CD14-positive monocyte (primary cell): ENCODE data around the gene IKZF3. TPM values are rescaled to one million over a fixed set of nuclear protein-coding genes. Genes with fewer than 3 reads are reported as not detected.

Source experiments
- DNase-seq, 3 donors: peaks; one replicate each; pipeline ENCODE4 v3.0.0-alpha.2; 2011 to 2022
- H2AFZ ChIP-seq: 2 replicates; pipeline ENCODE4 v1.6.0; 2012; ENCODE audit warnings: mild to moderate bottlenecking, low read depth, low read length, inconsistent platforms; ENCODE audit not compliant: insufficient read depth, poor library complexity, severe bottlenecking
- H3K27ac ChIP-seq, 2 donors: 1 replicate in 1 of 2; 2 replicates in 1 of 2; pipeline ENCODE4 v1.5.1; 2012 to 2013; ENCODE audit warnings: low read length in 2 of 2, control low read depth in 1 of 2, inconsistent platforms in 1 of 2, low read depth in 1 of 2, mild to moderate bottlenecking in 1 of 2
- H3K27me3 ChIP-seq, 2 donors: one replicate each; pipeline versions ENCODE4 v1.6.0 to v1.6.1; 2011 to 2013; ENCODE audit warnings: low read length in 2 of 2; ENCODE audit not compliant: control insufficient read depth in 2 of 2, insufficient read depth in 2 of 2
- H3K36me3 ChIP-seq, 2 donors: replicated peaks in 1 of 2; 1 replicate in 1 of 2; 2 replicates in 1 of 2; pipeline versions ENCODE4 v1.5.1 to v1.6.1; 2012 to 2013; ENCODE audit warnings: low read length in 2 of 2, control low read depth in 1 of 2, inconsistent platforms in 1 of 2, mild to moderate bottlenecking in 1 of 2; ENCODE audit not compliant: insufficient read depth in 2 of 2, control insufficient read depth in 1 of 2
- H3K4me1 ChIP-seq, 2 donors: 1 replicate in 1 of 2; 2 replicates in 1 of 2; pipeline versions ENCODE4 v1.5.1 to v1.6.1; 2012 to 2013; ENCODE audit warnings: low read length in 2 of 2, control low read depth in 1 of 2, inconsistent platforms in 1 of 2, mild to moderate bottlenecking in 1 of 2, moderate library complexity in 1 of 2; ENCODE audit not compliant: insufficient read depth in 2 of 2, control insufficient read depth in 1 of 2
- H3K4me2 ChIP-seq: replicated peaks from 2 replicates; pipeline ENCODE3; 2012; ENCODE audit warnings: low read length, moderate library complexity, mild to moderate bottlenecking; ENCODE audit not compliant: poor library complexity, severe bottlenecking; ENCODE audit errors: extremely low read depth
- H3K4me3 ChIP-seq, 3 experiments: fragments of 200-600 bp in 1 of 3; sonication (generic) in 1 of 3; replicated peaks in 1 of 3; 1 replicate in 2 of 3; 2 replicates in 1 of 3; pipeline ENCODE4 v1.5.1; 2011 to 2013; ENCODE audit warnings: low read length in 3 of 3, mild to moderate bottlenecking in 3 of 3, control low read depth in 2 of 3, low read depth in 2 of 3, inconsistent platforms in 1 of 3, moderate library complexity in 1 of 3
- H3K79me2 ChIP-seq: 2 replicates; pipeline ENCODE4 v1.6.0; 2012; ENCODE audit warnings: mild to moderate bottlenecking, control low read depth, inconsistent platforms, low read length, moderate library complexity; ENCODE audit not compliant: insufficient read depth
- H3K9ac ChIP-seq: 2 replicates; pipeline ENCODE4 v1.6.0; 2017; ENCODE audit warnings: low read length, mild to moderate bottlenecking; ENCODE audit not compliant: insufficient read depth, poor library complexity, severe bottlenecking
- H3K9me3 ChIP-seq, 2 donors: replicated peaks in 1 of 2; 1 replicate in 1 of 2; 2 replicates in 1 of 2; pipeline versions ENCODE4 v1.5.1 to v1.6.1; 2012 to 2013; ENCODE audit warnings: low read length in 2 of 2, control low read depth in 1 of 2; ENCODE audit not compliant: control insufficient read depth in 1 of 2, insufficient read depth in 1 of 2
- H4K20me1 ChIP-seq: 2 replicates; pipeline ENCODE4 v1.6.0; 2012; ENCODE audit warnings: mild to moderate bottlenecking, low read length, control low read depth, moderate library complexity; ENCODE audit not compliant: insufficient read depth
- H3K27ac Mint-ChIP-seq, 7 donors: one replicate each; pipeline ENCODE4 v1.8.0; 2020; ENCODE audit warnings: mild to moderate bottlenecking in 7 of 7, mixed read lengths in 7 of 7, moderate library complexity in 6 of 7, inconsistent platforms in 2 of 7
- H3K27me3 Mint-ChIP-seq, 3 donors: one replicate each; pipeline ENCODE4 v1.8.0; 2021 to 2022; ENCODE audit warnings: low read depth in 3 of 3, mild to moderate bottlenecking in 3 of 3, mixed read lengths in 3 of 3, moderate library complexity in 3 of 3, inconsistent platforms in 1 of 3
- H3K36me3 Mint-ChIP-seq, 2 donors: one replicate each; pipeline ENCODE4 v1.8.0; 2020; ENCODE audit warnings: mixed read lengths in 2 of 2, inconsistent platforms in 1 of 2, mild to moderate bottlenecking in 1 of 2
- H3K4me1 Mint-ChIP-seq: one replicate; pipeline ENCODE4 v1.8.0; 2020; ENCODE audit warnings: mild to moderate bottlenecking, mixed read lengths
- H3K4me3 Mint-ChIP-seq, 2 donors: one replicate each; pipeline ENCODE4 v1.8.0; 2020; ENCODE audit warnings: mild to moderate bottlenecking in 2 of 2, mixed read lengths in 2 of 2, moderate library complexity in 1 of 2
- H3K9me3 Mint-ChIP-seq, 7 donors: one replicate each; pipeline ENCODE4 v1.8.0; 2020 to 2022; ENCODE audit warnings: mixed read lengths in 7 of 7, mild to moderate bottlenecking in 6 of 7, moderate library complexity in 6 of 7, inconsistent platforms in 2 of 7
- WGBS: methylation state at CpG from one replicate; pipeline ENCODE4 v1.1.5; 2013; ENCODE audit warnings: missing lambda C conversion rate; ENCODE audit not compliant: insufficient coverage; 5-methylcytosine and 5-hydroxymethylcytosine counted together
- intact Hi-C, 2 donors: fragments of 100-400 bp; cut with micrococcal nuclease; formaldehyde crosslinking; loops; one replicate each; pipeline versions ENCODE4 v1.15.0 to v1.15.1; 2023
- polyA plus RNA-seq, 3 donors: library from polyadenylated mRNA; depleted of rRNA in 1 of 3; unstranded in 2 of 3; stranded (reverse) in 1 of 3; fragments of 300-500 nt in 2 of 3; fragments of >200 nt in 1 of 3; fragmentation: Illumina TruSeq in 2 of 3; gene quantifications; 1 replicate in 2 of 3; 2 replicates in 1 of 3; pipeline ENCODE4 v1.2.3, GENCODE V29; 2012 to 2021
- TF ChIP-seq, protein P1 (sequence below): fragments of 200-600 bp; IDR thresholded peaks from one replicate; pipeline ENCODE4 v1.8.0; 2022; ENCODE audit warnings: antibody characterized with exemption, mild to moderate bottlenecking

IKZF3 gene
- polyA plus RNA-seq, 3 donors = 0.05 to 0.15 (median 0.05) TPM

DNA sequence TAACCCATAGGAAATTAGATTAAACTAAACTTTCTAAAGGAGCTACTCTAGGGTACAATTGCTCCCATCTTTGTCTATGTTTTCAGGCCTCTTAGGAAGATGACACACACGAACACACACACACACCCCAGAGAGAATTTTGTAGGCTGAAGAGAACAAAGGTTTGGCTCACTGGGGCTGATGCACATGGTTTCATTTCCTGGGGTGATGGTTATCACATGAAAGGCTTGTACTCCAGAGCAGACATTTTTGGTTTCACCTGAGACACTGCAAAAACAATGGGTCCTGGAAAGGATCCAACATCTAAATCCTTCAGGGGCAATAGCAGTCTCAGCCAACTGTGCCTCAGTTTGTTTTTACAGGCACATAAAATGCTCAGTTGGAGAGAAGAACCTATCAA lies 63.6 kb downstream of the IKZF3 start:
- H3K9me3 ChIP-seq = no peaks in the 10 kb centered on the region
- no peak overlapping the region for H2AFZ ChIP-seq
- intact Hi-C loops = no loop called here
- no peak overlapping the region for H3K4me2 ChIP-seq
- peaks cover 14 to 16% of the 10 kb centered on the region in 2 donors for H3K27me3 ChIP-seq
- H3K27me3 Mint-ChIP-seq = peaks cover 17 to 39% (median 28%) of the 10 kb centered on the region in 3 donors
- TF ChIP-seq, protein P1, sequence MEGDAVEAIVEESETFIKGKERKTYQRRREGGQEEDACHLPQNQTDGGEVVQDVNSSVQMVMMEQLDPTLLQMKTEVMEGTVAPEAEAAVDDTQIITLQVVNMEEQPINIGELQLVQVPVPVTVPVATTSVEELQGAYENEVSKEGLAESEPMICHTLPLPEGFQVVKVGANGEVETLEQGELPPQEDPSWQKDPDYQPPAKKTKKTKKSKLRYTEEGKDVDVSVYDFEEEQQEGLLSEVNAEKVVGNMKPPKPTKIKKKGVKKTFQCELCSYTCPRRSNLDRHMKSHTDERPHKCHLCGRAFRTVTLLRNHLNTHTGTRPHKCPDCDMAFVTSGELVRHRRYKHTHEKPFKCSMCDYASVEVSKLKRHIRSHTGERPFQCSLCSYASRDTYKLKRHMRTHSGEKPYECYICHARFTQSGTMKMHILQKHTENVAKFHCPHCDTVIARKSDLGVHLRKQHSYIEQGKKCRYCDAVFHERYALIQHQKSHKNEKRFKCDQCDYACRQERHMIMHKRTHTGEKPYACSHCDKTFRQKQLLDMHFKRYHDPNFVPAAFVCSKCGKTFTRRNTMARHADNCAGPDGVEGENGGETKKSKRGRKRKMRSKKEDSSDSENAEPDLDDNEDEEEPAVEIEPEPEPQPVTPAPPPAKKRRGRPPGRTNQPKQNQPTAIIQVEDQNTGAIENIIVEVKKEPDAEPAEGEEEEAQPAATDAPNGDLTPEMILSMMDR = no peak
- H3K4me3 ChIP-seq = no peak overlapping the region
- no CpG with 5 or more reads among the region's 1 CpG for WGBS
- H3K9ac ChIP-seq = no peak overlapping the region
- H3K36me3 ChIP-seq = no peaks in the 10 kb centered on the region
- H3K4me1 ChIP-seq = no peaks in the 10 kb centered on the region
- H3K79me2 ChIP-seq = no peaks in the 10 kb centered on the region
- no peaks in the 10 kb centered on the region for H3K36me3 Mint-ChIP-seq
- DNase-seq = no peak
- H3K27ac Mint-ChIP-seq = no peak overlapping the region
- H3K27ac ChIP-seq = no peak overlapping the region
- H4K20me1 ChIP-seq = no peaks in the 10 kb centered on the region
- no peaks in the 10 kb centered on the region for H3K9me3 Mint-ChIP-seq
- H3K4me3 Mint-ChIP-seq = no peak overlapping the region
- no peaks in the 10 kb centered on the region for H3K4me1 Mint-ChIP-seq

DNA sequence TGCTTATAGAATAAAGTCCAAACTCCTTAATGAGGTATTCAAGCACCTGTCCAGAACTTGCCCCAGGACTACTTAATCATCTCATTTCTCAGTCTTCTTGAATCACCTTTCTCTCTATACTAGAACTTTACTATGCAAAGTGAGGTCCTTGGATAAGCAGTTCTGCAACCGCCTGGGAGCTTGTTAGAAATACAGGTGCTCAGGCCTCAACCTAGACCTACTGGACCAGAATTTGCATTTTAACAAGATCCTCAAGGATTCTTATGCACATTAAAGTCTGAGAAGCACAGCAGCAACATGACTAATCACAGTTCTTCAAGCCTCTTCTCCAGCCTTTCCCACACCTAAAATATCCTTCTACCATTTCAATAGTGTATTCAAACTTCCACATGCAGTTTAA lies 64.7 kb downstream of the IKZF3 start:
- Histone ChIP-seq H3K4me1 (no peaks in the 10 kb centered on the region), H3K27ac (no peak overlapping the region), H2AFZ (no peak overlapping the region), H3K9ac (no peak overlapping the region), H3K79me2 (no peaks in the 10 kb centered on the region), H3K4me3 (no peak overlapping the region), H3K4me2 (no peak overlapping the region), H3K27me3 (peaks cover 12 to 16% of the 10 kb centered on the region in 2 donors), H3K9me3 (no peaks in the 10 kb centered on the region), H3K36me3 (no peaks in the 10 kb centered on the region), H4K20me1 (no peaks in the 10 kb centered on the region)
- Mint-ChIP-seq H3K4me1 (no peaks in the 10 kb centered on the region), H3K4me3 (no peak overlapping the region), H3K27ac (no peak overlapping the region), H3K9me3 (no peaks in the 10 kb centered on the region), H3K27me3 (peaks cover 22 to 33% (median 28%) of the 10 kb centered on the region in 3 donors), H3K36me3 (no peaks in the 10 kb centered on the region)
- no peak for DNase-seq
- intact Hi-C loops = no loop called here
- TF ChIP-seq, protein P1 = no peak
- 100% methylated on average over 1 of the region's 1 CpG for WGBS
